MG63 (cell line): ENCODE data around the gene SLC35B2. TPM values are rescaled to one million over a fixed set of nuclear protein-coding genes. Genes with fewer than 3 reads are reported as not detected.

Experiments used
- DNase-seq: peaks from one replicate; pipeline ENCODE4 v3.0.0-alpha.2; 2020
- H3K27me3 ChIP-seq: fragments of 250-450 bp; sonication (Bioruptor Pico); 2 replicates; pipeline ENCODE4 v1.5.1; 2020; ENCODE audit warnings: mild to moderate bottlenecking, moderate library complexity
- H3K36me3 ChIP-seq: fragments of 250-450 bp; sonication (Bioruptor Pico); 2 replicates; pipeline ENCODE4 v1.5.1; 2020; ENCODE audit warnings: mild to moderate bottlenecking, moderate library complexity
- H3K4me3 ChIP-seq: fragments of 250-450 bp; sonication (Bioruptor Pico); 2 replicates; pipeline ENCODE4 v1.5.1; 2020; ENCODE audit warnings: mild to moderate bottlenecking, moderate library complexity
- H3K9me3 ChIP-seq: fragments of 250-450 bp; sonication (Bioruptor Pico); 2 replicates; pipeline ENCODE4 v1.5.1; 2020; ENCODE audit warnings: mild to moderate bottlenecking, moderate library complexity
- total RNA-seq: library from RNA; depleted of rRNA; stranded (reverse); fragments of >200 nt; shearing (Covaris generic); gene quantifications from 2 replicates; pipeline ENCODE4 v1.2.3, GENCODE V29; 2014; ENCODE audit warnings: low replicate concordance

SLC35B2 gene
- total RNA-seq, 1 experiment from 2014 or later = 631 TPM

- DNase-seq = no peak
- H3K36me3 ChIP-seq = no peaks in the 10 kb centered on the region
- H3K27me3 ChIP-seq = peaks cover 88% of the 10 kb centered on the region
- no peak overlapping the region for H3K4me3 ChIP-seq
- H3K9me3 ChIP-seq = no peaks in the 10 kb centered on the region
These were observed 35.5 kb upstream of the SLC35B2 start for GRCh38 chr6:44292661-44293365.

GRCh38 chr6:44291841-44292240, 34.5 kb upstream of the SLC35B2 start:
- no peak for DNase-seq
- no peak overlapping the region for H3K4me3 ChIP-seq
- H3K27me3 ChIP-seq = peaks cover 88% of the 10 kb centered on the region

GRCh38 chr6:44289726-44290260, 32.5 kb upstream of the SLC35B2 start:
- Histone ChIP-seq H3K27me3 (peaks cover 84% of the 10 kb centered on the region), H3K36me3 (no peaks in the 10 kb centered on the region), H3K9me3 (no peaks in the 10 kb centered on the region), H3K4me3 (no peak overlapping the region)
- no peak for DNase-seq

More at GRCh38 chr6:44291841-44292240, 34.5 kb upstream of the SLC35B2 start:
- Histone ChIP-seq H3K9me3 (no peaks in the 10 kb centered on the region), H3K36me3 (no peaks in the 10 kb centered on the region)

- Histone ChIP-seq H3K36me3 (no peaks in the 10 kb centered on the region), H3K9me3 (no peaks in the 10 kb centered on the region), H3K27me3 (peaks cover 92% of the 10 kb centered on the region), H3K4me3 (no peak overlapping the region)
- DNase-seq = no peak
These were observed 29.4 kb upstream of the SLC35B2 start for GRCh38 chr6:44286747-44287146.

GRCh38 chr6:44286285-44286565, 28.9 kb upstream of the SLC35B2 start:
- no peaks in the 10 kb centered on the region for H3K36me3 ChIP-seq
- no peak overlapping the region for H3K4me3 ChIP-seq
- no peak for DNase-seq
- H3K9me3 ChIP-seq = no peaks in the 10 kb centered on the region
- H3K27me3 ChIP-seq = peaks cover 93% of the 10 kb centered on the region

- Histone ChIP-seq H3K27me3 (peaks cover 93% of the 10 kb centered on the region), H3K4me3 (no peak overlapping the region), H3K36me3 (no peaks in the 10 kb centered on the region), H3K9me3 (no peaks in the 10 kb centered on the region)
- no peak for DNase-seq
These were observed 28.4 kb upstream of the SLC35B2 start for GRCh38 chr6:44285552-44286284.

GRCh38 chr6:44284867-44285266, 27.5 kb upstream of the SLC35B2 start:
- no peak overlapping the region for H3K4me3 ChIP-seq
- no peaks in the 10 kb centered on the region for H3K9me3 ChIP-seq
- DNase-seq = no peak
- no peaks in the 10 kb centered on the region for H3K36me3 ChIP-seq
- peaks cover 93% of the 10 kb centered on the region for H3K27me3 ChIP-seq

GRCh38 chr6:44284121-44284520, 26.8 kb upstream of the SLC35B2 start:
- Histone ChIP-seq H3K4me3 (no peak overlapping the region), H3K27me3 (peaks cover 92% of the 10 kb centered on the region), H3K9me3 (no peaks in the 10 kb centered on the region), H3K36me3 (no peaks in the 10 kb centered on the region)
- DNase-seq = no peak

GRCh38 chr6:44278774-44279697, 21.7 kb upstream of the SLC35B2 start:
- DNase-seq = no peak

GRCh38 chr6:44278315-44278714, 21.0 kb upstream of the SLC35B2 start:
- no peak for DNase-seq
- peaks cover 42% of the 10 kb centered on the region for H3K27me3 ChIP-seq
- no peaks in the 10 kb centered on the region for H3K9me3 ChIP-seq
- H3K4me3 ChIP-seq = no peak overlapping the region
- no peaks in the 10 kb centered on the region for H3K36me3 ChIP-seq

More at GRCh38 chr6:44278774-44279697, 21.7 kb upstream of the SLC35B2 start:
- Histone ChIP-seq H3K9me3 (no peaks in the 10 kb centered on the region), H3K36me3 (no peaks in the 10 kb centered on the region), H3K4me3 (no peak overlapping the region), H3K27me3 (peaks cover 50% of the 10 kb centered on the region)

- H3K27me3 ChIP-seq = peaks cover 38% of the 10 kb centered on the region
These were observed 20.4 kb upstream of the SLC35B2 start for GRCh38 chr6:44277763-44278162.

GRCh38 chr6:44276667-44277640, 19.6 kb upstream of the SLC35B2 start:
- Histone ChIP-seq H3K36me3 (no peaks in the 10 kb centered on the region), H3K9me3 (no peaks in the 10 kb centered on the region), H3K27me3 (peaks cover 39% of the 10 kb centered on the region), H3K4me3 (no peak overlapping the region)
- no peak for DNase-seq

More at GRCh38 chr6:44277763-44278162, 20.4 kb upstream of the SLC35B2 start:
- Histone ChIP-seq H3K9me3 (no peaks in the 10 kb centered on the region), H3K4me3 (no peak overlapping the region), H3K36me3 (no peaks in the 10 kb centered on the region)
- DNase-seq = no peak

- Histone ChIP-seq H3K9me3 (no peaks in the 10 kb centered on the region), H3K4me3 (no peak overlapping the region), H3K36me3 (no peaks in the 10 kb centered on the region), H3K27me3 (peaks cover 37% of the 10 kb centered on the region)
- no peak for DNase-seq
These were observed 18.7 kb upstream of the SLC35B2 start for GRCh38 chr6:44275749-44276648.

- Histone ChIP-seq H3K9me3 (no peaks in the 10 kb centered on the region), H3K27me3 (peaks cover 31% of the 10 kb centered on the region), H3K36me3 (no peaks in the 10 kb centered on the region), H3K4me3 (no peak overlapping the region)
- DNase-seq = no peak
These were observed 18.0 kb upstream of the SLC35B2 start for GRCh38 chr6:44275271-44275748.

GRCh38 chr6:44273617-44274016, 16.3 kb upstream of the SLC35B2 start:
- H3K36me3 ChIP-seq = no peaks in the 10 kb centered on the region
- no peak for DNase-seq
- H3K4me3 ChIP-seq = no peak overlapping the region
- H3K9me3 ChIP-seq = no peaks in the 10 kb centered on the region
- peaks cover 33% of the 10 kb centered on the region for H3K27me3 ChIP-seq
